Vagina (tissue), 2 donors: ENCODE results near the gene LRRC45.

Experiments used
- POLR2A ChIP-seq, 2 donors: fragments of 450-650 bp; IDR thresholded peaks; one replicate each; pipeline ENCODE4 v1.6.1; 2017; ENCODE audit warnings: antibody characterized with exemption in 2 of 2, mild to moderate bottlenecking in 2 of 2, moderate library complexity in 2 of 2
- POLR2AphosphoS5 ChIP-seq, 2 donors: sonication (generic); formaldehyde crosslinking; IDR thresholded peaks; one replicate each; pipeline ENCODE4 v1.9.0; 2017; ENCODE audit warnings: antibody characterized with exemption in 2 of 2, mild to moderate bottlenecking in 2 of 2, low read depth in 1 of 2; ENCODE audit not compliant: insufficient read depth in 1 of 2
- TF ChIP-seq, protein P1 (sequence below), 3 experiments: fragments of 450-650 bp in 2 of 3; fragments of 200-600 bp in 1 of 3; sonication (generic) in 1 of 3; IDR thresholded peaks; one replicate each; pipeline ENCODE4 v1.5.1; 2017 to 2019; ENCODE audit warnings: antibody characterized with exemption in 3 of 3, mild to moderate bottlenecking in 2 of 3, moderate library complexity in 2 of 3

DNA sequence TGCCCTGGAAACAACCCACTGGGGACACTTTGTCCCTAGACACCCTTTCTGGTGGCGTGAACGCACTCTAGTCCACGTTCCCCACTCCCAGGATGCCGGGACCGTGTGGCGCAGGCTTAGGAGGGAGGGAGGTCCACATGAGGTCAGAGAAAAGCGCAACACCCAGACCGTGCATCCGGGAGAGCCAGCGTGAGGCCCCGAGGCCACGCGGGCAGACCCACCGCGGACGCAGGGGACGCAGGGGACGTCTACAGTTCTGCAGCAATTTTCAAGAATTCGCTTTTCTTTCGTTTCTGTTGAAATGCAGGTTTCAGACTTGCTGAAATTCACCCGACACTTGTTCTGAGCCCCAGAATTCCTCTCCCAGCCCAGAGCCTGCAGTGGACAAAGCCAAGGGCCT lies 23.8 kb downstream of the LRRC45 start:
- TF ChIP-seq POLR2AphosphoS5 (IDR thresholded peaks at IDR 0.05; ENCODE audit: insufficient read depth in 1 of 2, low read depth in 1 of 2) (no peak), POLR2A (IDR thresholded peaks at IDR 0.05) (no peak)
- TF ChIP-seq, protein P1, sequence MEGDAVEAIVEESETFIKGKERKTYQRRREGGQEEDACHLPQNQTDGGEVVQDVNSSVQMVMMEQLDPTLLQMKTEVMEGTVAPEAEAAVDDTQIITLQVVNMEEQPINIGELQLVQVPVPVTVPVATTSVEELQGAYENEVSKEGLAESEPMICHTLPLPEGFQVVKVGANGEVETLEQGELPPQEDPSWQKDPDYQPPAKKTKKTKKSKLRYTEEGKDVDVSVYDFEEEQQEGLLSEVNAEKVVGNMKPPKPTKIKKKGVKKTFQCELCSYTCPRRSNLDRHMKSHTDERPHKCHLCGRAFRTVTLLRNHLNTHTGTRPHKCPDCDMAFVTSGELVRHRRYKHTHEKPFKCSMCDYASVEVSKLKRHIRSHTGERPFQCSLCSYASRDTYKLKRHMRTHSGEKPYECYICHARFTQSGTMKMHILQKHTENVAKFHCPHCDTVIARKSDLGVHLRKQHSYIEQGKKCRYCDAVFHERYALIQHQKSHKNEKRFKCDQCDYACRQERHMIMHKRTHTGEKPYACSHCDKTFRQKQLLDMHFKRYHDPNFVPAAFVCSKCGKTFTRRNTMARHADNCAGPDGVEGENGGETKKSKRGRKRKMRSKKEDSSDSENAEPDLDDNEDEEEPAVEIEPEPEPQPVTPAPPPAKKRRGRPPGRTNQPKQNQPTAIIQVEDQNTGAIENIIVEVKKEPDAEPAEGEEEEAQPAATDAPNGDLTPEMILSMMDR (IDR thresholded peaks at IDR 0.05) = no peak
